ENCODE measurements around the gene PEMT. TPM values are rescaled to one million over a fixed set of nuclear protein-coding genes. Genes with fewer than 3 reads are reported as not detected.

PEMT gene
- total RNA-seq, 1 experiment from 2014 or later = 39.8 TPM

DNA sequence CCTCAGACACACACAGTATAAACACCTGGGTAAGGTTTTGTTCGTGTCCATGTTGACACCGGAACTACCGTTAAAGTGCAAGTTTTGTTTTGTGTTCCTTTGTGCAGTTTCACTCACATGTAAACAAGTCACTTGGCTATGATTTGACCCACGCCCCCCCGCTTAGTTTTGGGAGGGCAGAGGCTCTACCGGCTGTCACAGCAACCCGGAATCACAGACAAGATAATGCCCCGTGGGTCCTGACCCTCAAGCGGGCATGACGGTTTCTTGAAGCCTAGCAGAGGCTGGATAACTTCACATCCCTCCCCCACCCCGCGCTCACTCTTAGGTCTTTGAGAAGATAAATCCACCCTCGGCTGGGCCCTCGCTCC is 97.0 kb downstream of the PEMT start:
- intact Hi-C loops (cut with micrococcal nuclease; ENCODE audit: unreplicated experiment) = loop anchor here (10.0 kb wide), 1 partner anchor 540 kb away; the partner anchor contains the start of genes ATPAF2 and GID4
- BruUV-seq (replicated peaks) = no TSS peak
- Histone ChIP-seq H3K4me3 (ENCODE audit: low read depth, low read length, poor library complexity, severe bottlenecking) (no peak overlapping the region), H3K9me3 (ENCODE audit: low read depth, low read length, poor library complexity, severe bottlenecking) (no peaks in the 10 kb centered on the region), H3K27ac (ENCODE audit: low read depth, low read length, poor library complexity, severe bottlenecking) (no peak overlapping the region), H3K36me3 (ENCODE audit: insufficient read depth, low read length, poor library complexity, severe bottlenecking) (peaks cover 9% of the 10 kb centered on the region), H3K27me3 (replicated peaks; ENCODE audit: insufficient read depth, low read depth, low read length, poor library complexity) (peaks cover 13% of the 10 kb centered on the region), H3K4me1 (ENCODE audit: insufficient read depth, low read length, poor library complexity, severe bottlenecking) (peaks cover 36% of the 10 kb centered on the region)
- no peak for DNase-seq (ENCODE audit: low spot score)
- TF ChIP-seq CTCF (conservative IDR thresholded peaks at IDR 0.05; ENCODE audit: low read depth, low read length) (no peak), EZH2 (IDR thresholded peaks at IDR 0.05; ENCODE audit: borderline replicate concordance, low read depth, low read length, poor library complexity, severe bottlenecking) (no peak)
- CTCF ChIA-PET = no interaction called here
- POLR2A ChIA-PET (ENCODE audit: low non-redundant PET) = no interaction called here

DNA sequence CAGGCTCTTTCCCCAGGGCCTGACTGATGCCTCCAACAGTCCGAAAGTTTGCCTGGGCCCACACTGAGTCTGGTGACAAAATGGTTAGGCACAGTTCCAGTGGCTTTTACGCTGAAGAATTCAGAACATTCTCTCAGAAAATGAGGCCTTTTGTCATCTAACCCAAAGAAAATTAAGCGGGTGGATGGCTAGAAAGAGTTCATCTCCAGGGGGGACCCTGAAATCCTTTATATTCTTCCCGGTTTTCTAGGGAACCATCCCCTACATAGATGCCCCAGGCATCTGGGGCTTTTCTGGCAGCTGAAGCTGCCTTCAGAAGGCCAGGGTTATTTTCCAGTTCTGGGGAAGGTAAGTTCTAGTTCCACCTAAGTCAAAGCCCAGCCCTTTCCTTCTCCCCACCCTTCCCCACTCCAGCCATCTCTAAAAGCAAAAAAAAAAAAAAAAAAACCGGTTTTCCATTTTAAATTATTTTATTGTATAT is 97.5 kb downstream of the PEMT start:
- no peak overlapping the region for H3K4me3 ChIP-seq (ENCODE audit: low read depth, low read length, poor library complexity, severe bottlenecking)
- peaks cover 36% of the 10 kb centered on the region for H3K4me1 ChIP-seq (ENCODE audit: insufficient read depth, low read length, poor library complexity, severe bottlenecking)
- H3K27ac ChIP-seq (ENCODE audit: low read depth, low read length, poor library complexity, severe bottlenecking) = no peak overlapping the region
- CTCF ChIA-PET = no interaction called here
- POLR2A ChIA-PET (ENCODE audit: low non-redundant PET) = no interaction called here
- intact Hi-C loops (cut with micrococcal nuclease; ENCODE audit: unreplicated experiment) = loop anchor here (10.0 kb wide), 1 partner anchor 541 kb away; the partner anchor contains the start of genes ATPAF2 and GID4
- no TSS peak for BruUV-seq (replicated peaks)
- DNase-seq (ENCODE audit: low spot score) = no peak
- no peak for TF ChIP-seq CTCF (conservative IDR thresholded peaks at IDR 0.05; ENCODE audit: low read depth, low read length)
- no peak for TF ChIP-seq EZH2 (IDR thresholded peaks at IDR 0.05; ENCODE audit: borderline replicate concordance, low read depth, low read length, poor library complexity, severe bottlenecking)
- no peaks in the 10 kb centered on the region for H3K9me3 ChIP-seq (ENCODE audit: low read depth, low read length, poor library complexity, severe bottlenecking)
- peaks cover 13% of the 10 kb centered on the region for H3K27me3 ChIP-seq (replicated peaks; ENCODE audit: insufficient read depth, low read depth, low read length, poor library complexity)
- H3K36me3 ChIP-seq (ENCODE audit: insufficient read depth, low read length, poor library complexity, severe bottlenecking) = peaks cover 9% of the 10 kb centered on the region

DNA sequence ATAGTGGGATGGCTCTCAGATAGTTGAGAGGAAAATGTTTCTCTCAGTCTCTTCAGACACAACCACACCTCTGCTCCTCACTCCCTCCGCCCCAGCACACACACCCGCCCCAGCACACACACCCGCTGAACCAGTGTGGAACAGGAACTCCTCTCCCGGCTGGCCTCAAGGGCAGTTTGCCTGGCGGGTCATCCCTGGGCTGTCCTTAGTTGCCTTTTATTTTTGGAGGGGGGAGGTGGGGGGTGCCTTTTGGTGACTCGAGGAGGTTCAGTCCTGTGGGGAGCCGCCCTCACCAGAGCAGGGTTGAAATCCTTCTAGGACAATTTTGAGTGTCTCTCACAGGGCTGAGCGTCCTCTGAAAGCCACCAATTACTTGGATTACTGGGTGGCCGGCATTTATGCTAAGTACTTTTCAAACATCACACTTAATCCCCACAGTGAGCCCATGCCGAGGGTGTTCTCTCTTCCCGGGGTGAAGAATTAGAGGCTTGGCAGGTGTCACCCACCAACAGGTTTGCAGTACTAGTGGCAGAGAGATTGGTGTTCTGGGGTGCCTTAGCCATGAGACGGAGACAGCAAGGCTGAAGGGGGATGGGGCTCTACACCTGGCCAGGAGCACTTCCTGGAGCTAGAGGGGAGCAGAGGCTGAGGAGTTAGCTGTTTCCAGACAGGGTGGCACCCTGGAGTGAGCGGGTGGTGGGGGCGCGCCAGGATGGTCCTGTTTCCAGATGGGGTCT is 98.1 kb downstream of the PEMT start:
- ChIA-PET POLR2A (ENCODE audit: low non-redundant PET) (no interaction called here), CTCF (no interaction called here)
- Histone ChIP-seq H3K27me3 (replicated peaks; ENCODE audit: insufficient read depth, low read depth, low read length, poor library complexity) (peaks cover 13% of the 10 kb centered on the region), H3K9me3 (ENCODE audit: low read depth, low read length, poor library complexity, severe bottlenecking) (no peaks in the 10 kb centered on the region), H3K4me3 (ENCODE audit: low read depth, low read length, poor library complexity, severe bottlenecking) (no peak overlapping the region), H3K36me3 (ENCODE audit: insufficient read depth, low read length, poor library complexity, severe bottlenecking) (peaks cover 9% of the 10 kb centered on the region), H3K27ac (ENCODE audit: low read depth, low read length, poor library complexity, severe bottlenecking) (no peak overlapping the region), H3K4me1 (ENCODE audit: insufficient read depth, low read length, poor library complexity, severe bottlenecking) (peaks cover 36% of the 10 kb centered on the region)
- DNase-seq (ENCODE audit: low spot score) = no peak
- intact Hi-C loops (cut with micrococcal nuclease; ENCODE audit: unreplicated experiment) = loop anchor here (10.0 kb wide), 1 partner anchor 541 kb away; the partner anchor contains the start of genes ATPAF2 and GID4
- TF ChIP-seq EZH2 (IDR thresholded peaks at IDR 0.05; ENCODE audit: borderline replicate concordance, low read depth, low read length, poor library complexity, severe bottlenecking) = no peak
- TF ChIP-seq CTCF (conservative IDR thresholded peaks at IDR 0.05; ENCODE audit: low read depth, low read length) = no peak
- BruUV-seq (replicated peaks) = no TSS peak

Measured in A673 (cell line).